Endothelial cell (in vitro differentiated cells): Measurements from ENCODE around the gene CHD2. TPM values are rescaled to one million over a fixed set of nuclear protein-coding genes. Genes with fewer than 3 reads are reported as not detected.

Experiments
- DNase-seq: peaks from one replicate; pipeline ENCODE4 v3.0.0; 2021; ENCODE audit warnings: low spot score
- H3K27ac Mint-ChIP-seq: one replicate; pipeline ENCODE4 v1.8.0; 2021; ENCODE audit warnings: mixed read lengths, inconsistent platforms; ENCODE audit not compliant: unreplicated experiment
- H3K27me3 Mint-ChIP-seq: one replicate; pipeline ENCODE4 v1.8.0; 2021; ENCODE audit warnings: mild to moderate bottlenecking, moderate library complexity, mixed read lengths, inconsistent platforms; ENCODE audit not compliant: unreplicated experiment
- H3K36me3 Mint-ChIP-seq: one replicate; pipeline ENCODE4 v1.8.0; 2021; ENCODE audit warnings: mild to moderate bottlenecking, low read depth, mixed read lengths, inconsistent platforms; ENCODE audit not compliant: unreplicated experiment
- H3K4me1 Mint-ChIP-seq: one replicate; pipeline ENCODE4 v1.8.0; 2021; ENCODE audit warnings: mild to moderate bottlenecking, mixed read lengths, inconsistent platforms; ENCODE audit not compliant: unreplicated experiment
- H3K4me3 Mint-ChIP-seq: one replicate; pipeline ENCODE4 v1.8.0; 2021; ENCODE audit warnings: mild to moderate bottlenecking, mixed read lengths, inconsistent platforms; ENCODE audit not compliant: unreplicated experiment
- H3K9me3 Mint-ChIP-seq: one replicate; pipeline ENCODE4 v1.8.0; 2021; ENCODE audit warnings: mixed read lengths, inconsistent platforms; ENCODE audit not compliant: unreplicated experiment
- CTCF ChIP-seq: fragments of 200-600 bp; sonication (generic); IDR thresholded peaks from one replicate; pipeline ENCODE4 v1.5.0; 2021; ENCODE audit warnings: antibody characterized with exemption; ENCODE audit not compliant: unreplicated experiment
- total RNA-seq: library from RNA; stranded (reverse); fragmentation: NEBNext Ultra II Directional; extraction: Animal tissue kit (Norgen Biotek cat#: 25700); gene quantifications from one replicate; pipeline ENCODE4 v1.2.1, GENCODE V29; 2021; ENCODE audit not compliant: unreplicated experiment

The CHD2 gene
- total RNA-seq, 1 donor from 2014 or later = 96.3 TPM

GRCh38 chr15:93019971-93020370 is 119.8 kb downstream of the CHD2 start:
- TF ChIP-seq CTCF = no peak
- peaks cover 5% of the 10 kb centered on the region for H3K27me3 Mint-ChIP-seq
- no peak overlapping the region for H3K4me3 Mint-ChIP-seq
- peaks cover 14% of the 10 kb centered on the region for H3K4me1 Mint-ChIP-seq
- DNase-seq = no peak
- peak overlapping the region; percentile 9 for H3K27ac Mint-ChIP-seq
- H3K36me3 Mint-ChIP-seq = peaks cover 73% of the 10 kb centered on the region
- H3K9me3 Mint-ChIP-seq = no peaks in the 10 kb centered on the region

GRCh38 chr15:93020976-93021772 is 121.0 kb downstream of the CHD2 start:
- Mint-ChIP-seq H3K4me3 (no peak overlapping the region), H3K36me3 (peaks cover 73% of the 10 kb centered on the region), H3K27ac (no peak overlapping the region), H3K9me3 (no peaks in the 10 kb centered on the region), H3K4me1 (peaks cover 22% of the 10 kb centered on the region), H3K27me3 (peaks cover 4% of the 10 kb centered on the region)
- DNase-seq = no peak
- no peak for TF ChIP-seq CTCF

- DNase-seq = no peak
- no peak overlapping the region for H3K27ac Mint-ChIP-seq
- H3K27me3 Mint-ChIP-seq = peaks cover 4% of the 10 kb centered on the region
- H3K4me1 Mint-ChIP-seq = peaks cover 25% of the 10 kb centered on the region
- peaks cover 70% of the 10 kb centered on the region for H3K36me3 Mint-ChIP-seq
- peak overlapping the region; percentile 60 for H3K4me3 Mint-ChIP-seq
- H3K9me3 Mint-ChIP-seq = no peaks in the 10 kb centered on the region
- TF ChIP-seq CTCF = no peak
These were observed 124.2 kb downstream of the CHD2 start for GRCh38 chr15:93024293-93024692.

GRCh38 chr15:93024716-93025624 is 124.8 kb downstream of the CHD2 start:
- no peak for DNase-seq
- peak overlapping the region; percentile 39 for H3K27ac Mint-ChIP-seq
- H3K36me3 Mint-ChIP-seq = peaks cover 66% of the 10 kb centered on the region
- H3K4me1 Mint-ChIP-seq = peaks cover 25% of the 10 kb centered on the region
- peak overlapping the region; percentile 60 for H3K4me3 Mint-ChIP-seq
- TF ChIP-seq CTCF = no peak
- H3K27me3 Mint-ChIP-seq = peaks cover 9% of the 10 kb centered on the region
- no peaks in the 10 kb centered on the region for H3K9me3 Mint-ChIP-seq
